A549 (cell line): ENCODE measurements around the gene PCDH9. TPM values are rescaled to one million over a fixed set of nuclear protein-coding genes. Genes with fewer than 3 reads are reported as not detected.
"Not testable (repeated sequence)": the region's sequence is repeated elsewhere in the genome, so short reads cannot be mapped to it uniquely, and the experiment has no call there.

Source experiments
- ATAC-seq, 2 experiments: fragments of 200-7000 bp in 1 of 2; fragments of >200 bp in 1 of 2; cut with Nextera tagmentation in 1 of 2; cut with Tn5 transposase in 1 of 2; 3 replicates each; pipeline versions ENCODE4 v1.8.0 to v1.9.1; 2018 to 2020; ENCODE audit warnings: mild to moderate bottlenecking in 1 of 2, moderate library complexity in 1 of 2
- CTCF ChIA-PET: fragments of 300-600 bp; sonication (Branson Sonifier 250); formaldehyde crosslinking; extraction: SDS; loops from one replicate; lab custom pipeline; 2021; ENCODE audit warnings: antibody characterized with exemption, inconsistent platforms; lab: Yijun Ruan, JAX
- POLR2A ChIA-PET: fragments of 350-600 bp; formaldehyde crosslinking; extraction: SDS; loops from one replicate; lab custom pipeline; 2021; ENCODE audit warnings: antibody characterized with exemption, inconsistent platforms; lab: Yijun Ruan, JAX
- DNase-seq, 2 experiments: peaks; one replicate each; pipeline versions ENCODE4 v3.0.0 to v3.0.0-alpha.2; 2011 to 2016; ENCODE audit warnings: low read depth in 1 of 2, low spot score in 1 of 2
- FAIRE-seq: peaks from 2 replicates; lab custom pipeline; 2011; peaks lifted over from hg19 to GRCh38; lab: Jason Lieb, UNC
- H3K27ac ChIP-seq, 2 experiments: fragments of >200 bp; sonication (Bioruptor Twin); formaldehyde crosslinking; 3 replicates each; pipeline ENCODE4 v1.5.1; 2016 to 2017
- H3K4me1 ChIP-seq: fragments of >200 bp; sonication (Bioruptor Twin); formaldehyde crosslinking; 3 replicates; pipeline ENCODE4 v1.6.1; 2016
- H3K4me2 ChIP-seq: fragments of >200 bp; sonication (Bioruptor Twin); formaldehyde crosslinking; 3 replicates; pipeline ENCODE4 v1.6.1; 2016
- H3K4me3 ChIP-seq: fragments of >200 bp; sonication (Bioruptor Twin); formaldehyde crosslinking; 3 replicates; pipeline ENCODE4 v1.5.1; 2016
- H3K9me3 ChIP-seq: fragments of >200 bp; sonication (Bioruptor Twin); formaldehyde crosslinking; 3 replicates; pipeline ENCODE4 v1.6.1; 2016
- ATOH8 ChIP-seq: fragments of 250-450 bp; sonication (Bioruptor Pico); IDR thresholded peaks from 2 replicates; pipeline ENCODE4 v1.5.0; 2020; ENCODE audit warnings: low read depth, mild to moderate bottlenecking, moderate library complexity
- BHLHE40 ChIP-seq: IDR thresholded peaks from 2 replicates; pipeline ENCODE4 v1.6.1; 2012; ENCODE audit warnings: low read depth, low read length, inconsistent platforms
- CBX8 ChIP-seq: fragments of 200-600 bp; sonication (generic); IDR thresholded peaks from 2 replicates; pipeline ENCODE4 v1.6.1; 2016
- CHD2 ChIP-seq: fragments of 150-350 bp; IDR thresholded peaks from 2 replicates; pipeline ENCODE4 v1.6.1; 2014; ENCODE audit warnings: low read length; ENCODE audit not compliant: partially characterized antibody
- CTCF ChIP-seq: fragments of >200 bp; sonication (Bioruptor Twin); formaldehyde crosslinking; IDR thresholded peaks from 3 replicates; pipeline ENCODE4 v1.5.1; 2016
- HES2 ChIP-seq: fragments of >200 bp; sonication (Bioruptor Twin); formaldehyde crosslinking; IDR thresholded peaks from 2 replicates; pipeline ENCODE4 v1.6.1; 2016
- HEYL ChIP-seq: fragments of 250-450 bp; sonication (Bioruptor Pico); IDR thresholded peaks from 2 replicates; pipeline ENCODE4 v1.8.0; 2021; ENCODE audit warnings: mild to moderate bottlenecking, moderate library complexity
- HOXB13 ChIP-seq: fragments of 250-450 bp; sonication (Bioruptor Pico); IDR thresholded peaks from 2 replicates; pipeline ENCODE4 v1.5.0; 2020; ENCODE audit warnings: low read depth, mild to moderate bottlenecking, moderate library complexity
- MAZ ChIP-seq: fragments of 150-350 bp; IDR thresholded peaks from 2 replicates; pipeline ENCODE4 v1.6.1; 2014; ENCODE audit warnings: antibody characterized with exemption, low read depth, low read length, borderline replicate concordance
- PHF8 ChIP-seq: fragments of 200-600 bp; sonication (generic); IDR thresholded peaks from 2 replicates; pipeline ENCODE4 v1.6.1; 2016; ENCODE audit warnings: low read depth, mild to moderate bottlenecking, antibody characterized with exemption, moderate library complexity, borderline replicate concordance
- POLR2A ChIP-seq: IDR thresholded peaks from 2 replicates; pipeline ENCODE4 v1.6.1; 2012; ENCODE audit warnings: mild to moderate bottlenecking, low read length
- RAD21 ChIP-seq, 2 experiments: fragments of >200 bp in 1 of 2; sonication (Bioruptor Twin) in 1 of 2; formaldehyde crosslinking in 1 of 2; IDR thresholded peaks in 1 of 2; conservative IDR thresholded peaks in 1 of 2; 2 replicates in 1 of 2; 3 replicates in 1 of 2; pipeline ENCODE4 v1.6.1; 2012 to 2018; ENCODE audit warnings: inconsistent platforms in 1 of 2
- SMC3 ChIP-seq: fragments of >200 bp; sonication (Bioruptor Twin); formaldehyde crosslinking; IDR thresholded peaks from 3 replicates; pipeline ENCODE4 v1.6.1; 2018; ENCODE audit warnings: inconsistent platforms
- TFCP2L1 ChIP-seq: fragments of 250-450 bp; sonication (Bioruptor Pico); IDR thresholded peaks from 2 replicates; pipeline ENCODE4 v1.5.0; 2021; ENCODE audit warnings: mild to moderate bottlenecking
- TP53 ChIP-seq: fragments of 250-450 bp; sonication (Bioruptor Pico); IDR thresholded peaks from 2 replicates; pipeline ENCODE4 v1.5.0; 2021; ENCODE audit warnings: mild to moderate bottlenecking, moderate library complexity
- USF2 ChIP-seq: fragments of 450-650 bp; IDR thresholded peaks from 2 replicates; pipeline ENCODE4 v1.6.1; 2014; ENCODE audit warnings: antibody characterized with exemption
- ZC3H11A ChIP-seq: fragments of 450-650 bp; IDR thresholded peaks from 2 replicates; pipeline ENCODE4 v1.6.1; 2014; ENCODE audit warnings: antibody characterized with exemption, mild to moderate bottlenecking
- WGBS: methylation state at CpG from one replicate; pipeline ENCODE4 v1.1.6; 2017; ENCODE audit errors: missing lambda C conversion rate; 5-methylcytosine and 5-hydroxymethylcytosine counted together
- polyA plus RNA-seq, 4 experiments: library from polyadenylated mRNA; depleted of rRNA in 3 of 4; stranded (reverse); fragments of >200 nt; fragmentation: RNase III in 1 of 4; extraction: RNeasy Plus Mini Kit Qiagen cat#74134 plus additional on column Dnase treatment in 1 of 4; gene quantifications; 2 replicates in 3 of 4; 3 replicates in 1 of 4; pipeline ENCODE4 v1.2.3, GENCODE V29; 2011 to 2017

The PCDH9 gene
- polyA plus RNA-seq, 2 of the 4 experiments (the other 2 are of a cell fraction): 16.0 to 29.5 TPM

GRCh38 chr13:66624302-66624701 lies 605.8 kb downstream of the PCDH9 start (continued):
- no peak for TF ChIP-seq HOXB13 (CRISPR knock-in tag)
- TF ChIP-seq MAZ: no peak
- TF ChIP-seq CHD2: no peak
- no peak for TF ChIP-seq ATOH8

- H3K27ac ChIP-seq: peak overlapping the region in 1 of 2 experiments; percentile 60; a peak in 2 of 6 replicates
- POLR2A ChIA-PET: no interaction called here
- WGBS: 86% methylated on average over 10 of the region's 10 CpGs
Measured at GRCh38 chr13:66623129-66623820, 606.9 kb downstream of the PCDH9 start.

GRCh38 chr13:66621906-66622447 lies 608.2 kb downstream of the PCDH9 start:
- H3K4me2 ChIP-seq: not testable (repeated sequence)
- 97% methylated on average over 10 of the region's 31 CpGs for WGBS

More at GRCh38 chr13:66623129-66623820, 606.9 kb downstream of the PCDH9 start:
- Histone ChIP-seq H3K4me3 (no peak overlapping the region), H3K4me1 (peaks cover 9% of the 10 kb centered on the region; the same call in 2 of the 3 replicates), H3K4me2 (peak overlapping the region; percentile 18; the same call in 1 of the 3 replicates), H3K9me3 (no peaks in the 10 kb centered on the region)
- TF ChIP-seq CBX8: no peak
- no peak for TF ChIP-seq POLR2A
- no peak for TF ChIP-seq BHLHE40
- TF ChIP-seq TP53: no peak
- TF ChIP-seq PHF8: no peak
- CTCF ChIA-PET: no interaction called here
- DNase-seq (no peak), FAIRE-seq (no peak), ATAC-seq (no peak)

GRCh38 chr13:66618702-66619101 lies 611.4 kb downstream of the PCDH9 start:
- WGBS: 5% methylated on average over 1 of the region's 1 CpG
- CTCF ChIA-PET: interaction anchor here (1.0 to 1.8 kb wide), 3 partner anchors 11 to 375 kb away, joined by 4 to 6 read pairs (median 4); no protein-coding TSS in a partner anchor
- Histone ChIP-seq H3K4me1 (peaks cover 3% of the 10 kb centered on the region; the same call in 2 of the 3 replicates), H3K27ac (no peak overlapping the region), H3K4me2 (no peak overlapping the region), H3K9me3 (no peaks in the 10 kb centered on the region), H3K4me3 (no peak overlapping the region)
- peak; percentile 68 to 69; a peak in 4 of 6 replicates for ATAC-seq
- TF ChIP-seq HES2 (no peak), TFCP2L1 (CRISPR knock-in tag) (no peak), RAD21 (conservative IDR thresholded peaks at IDR 0.05 in 1 of 2, IDR thresholded peaks at IDR 0.05 in 1 of 2) (peak; percentile 36 to 52), CTCF (peak; percentile 34; the same call in 2 of the 3 replicates), BHLHE40 (no peak), SMC3 (peak; percentile 47), ZC3H11A (no peak), HEYL (CRISPR knock-in tag) (no peak), USF2 (0 out of 2 replicates have a peak, but pooled peaks have one; percentile 30)
- FAIRE-seq: peak; percentile 23
- DNase-seq: peak; percentile 16 to 36
- POLR2A ChIA-PET: no interaction called here

More at GRCh38 chr13:66621906-66622447, 608.2 kb downstream of the PCDH9 start:
- DNase-seq, CTCF ChIA-PET, POLR2A ChIA-PET, H3K27ac ChIP-seq, ATAC-seq, FAIRE-seq, H3K4me3 ChIP-seq, H3K4me1 ChIP-seq, H3K9me3 ChIP-seq: not testable (repeated sequence)
